Stimulated activated CD8-positive, alpha-beta memory T cell treated with anti-CD3 and anti-CD28 coated beads, Interleukin-7, amount 100 ng/mL, for 24 hours (primary cell): ENCODE measurements around the gene KCNMA1.
"Not testable (repeated sequence)": the region's sequence is repeated elsewhere in the genome, so short reads cannot be mapped to it uniquely, and the experiment has no call there.

Experiments used
- DNase-seq: peaks from one replicate; pipeline ENCODE4 v3.0.0-alpha.2; 2020; ENCODE audit warnings: low read depth

Gene KCNMA1

DNA sequence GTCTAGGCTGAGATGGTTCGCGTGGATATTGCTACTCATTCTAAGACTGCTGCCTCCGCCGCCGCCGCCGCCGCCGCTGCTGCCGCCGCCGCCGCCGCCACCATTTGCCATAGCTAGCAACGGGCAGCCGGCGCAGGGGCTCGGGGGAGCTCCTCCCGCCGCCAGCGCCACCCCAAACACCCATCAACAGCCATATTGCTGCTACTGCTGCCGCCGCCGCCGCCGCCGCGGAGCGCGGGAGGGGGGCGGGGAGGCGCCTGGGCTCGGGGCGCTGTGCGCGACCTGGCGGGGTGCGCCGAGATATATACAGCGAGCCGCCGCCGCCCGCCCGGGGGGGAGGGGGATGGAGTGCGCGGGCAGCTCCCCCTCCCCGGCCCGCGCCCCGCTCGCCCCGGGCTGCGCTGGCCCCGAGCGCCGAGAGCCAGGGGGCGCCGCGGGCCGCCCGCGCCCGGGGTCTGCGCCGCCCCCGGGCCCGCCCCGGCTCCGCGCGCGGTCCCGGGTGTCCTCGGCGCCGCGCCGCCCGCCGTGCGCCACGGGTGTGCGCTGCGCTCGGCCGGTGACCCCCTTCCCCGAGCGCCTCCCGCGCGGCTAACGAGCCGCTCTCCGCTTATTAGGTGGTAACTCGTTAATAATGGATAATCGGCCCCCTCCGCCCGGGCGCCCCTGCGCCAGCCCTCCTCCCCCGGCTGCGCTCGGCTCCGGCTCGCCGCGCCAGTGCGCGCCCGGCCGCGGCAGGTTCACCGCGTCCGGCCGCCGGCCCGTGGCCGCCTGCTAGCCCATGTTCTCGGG lies at the start of gene KCNMA1:
Gene KCNMA1, minus strand, starts transcription at position 277 of the 789 bp plus-strand sequence.
- DNase-seq = no peak

DNA sequence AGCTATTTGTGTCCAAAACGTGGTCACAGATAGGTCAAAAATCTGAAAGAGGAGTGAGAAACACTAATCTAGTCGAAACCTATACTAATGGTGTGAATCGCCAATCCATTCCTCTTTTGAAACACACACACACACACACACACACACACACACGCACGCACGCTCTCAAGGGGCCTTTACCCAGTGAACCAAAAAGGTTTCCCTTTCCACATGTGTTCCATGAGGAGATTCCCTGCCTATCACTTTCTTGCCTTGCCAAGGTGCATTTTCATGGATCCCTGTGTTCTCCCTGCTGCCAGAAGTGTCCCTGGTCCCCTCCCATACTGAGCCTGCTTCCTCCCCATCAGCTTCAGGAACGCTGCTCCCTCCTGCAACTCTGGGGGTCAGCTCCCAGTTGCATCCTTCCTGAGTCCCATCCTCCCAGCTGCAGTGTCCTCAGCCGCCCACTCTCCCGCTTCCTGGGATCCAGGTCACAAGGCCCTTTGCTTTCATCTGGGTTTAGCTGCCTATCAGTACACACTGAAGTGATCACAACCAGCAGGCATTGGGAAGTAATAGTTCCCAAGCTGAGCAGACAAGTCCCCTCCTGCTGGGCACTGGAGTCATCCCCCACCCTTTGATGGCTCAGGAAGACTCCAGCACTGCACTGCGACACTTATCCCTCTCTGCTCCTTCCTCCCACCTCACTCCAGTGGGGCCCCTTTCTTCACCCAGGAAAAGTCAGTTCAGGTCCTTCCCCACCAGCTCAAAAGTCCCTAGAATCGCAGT lies 49.2 kb upstream of the KCNMA1 start:
- no peak for DNase-seq

DNA sequence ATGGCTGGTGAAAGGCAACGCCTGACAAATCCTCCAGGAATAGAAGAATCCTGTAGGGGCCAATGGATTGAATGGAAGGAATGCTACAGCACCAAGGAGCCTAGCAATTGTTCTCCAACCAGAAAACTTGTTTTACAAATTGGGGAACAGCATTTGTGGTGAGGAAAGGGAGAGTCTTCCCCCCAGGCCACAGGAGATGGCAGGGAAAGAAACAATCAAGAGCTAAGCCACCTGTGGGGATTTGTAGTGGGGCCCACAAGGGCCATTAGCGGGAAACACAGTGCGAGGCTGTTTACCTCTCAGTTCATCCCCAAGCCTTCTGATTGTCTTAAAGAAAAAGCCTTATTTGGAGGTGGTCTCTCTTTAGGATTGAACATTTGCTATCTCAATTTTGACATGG lies 48.5 kb upstream of the KCNMA1 start:
- no peak for DNase-seq

DNA sequence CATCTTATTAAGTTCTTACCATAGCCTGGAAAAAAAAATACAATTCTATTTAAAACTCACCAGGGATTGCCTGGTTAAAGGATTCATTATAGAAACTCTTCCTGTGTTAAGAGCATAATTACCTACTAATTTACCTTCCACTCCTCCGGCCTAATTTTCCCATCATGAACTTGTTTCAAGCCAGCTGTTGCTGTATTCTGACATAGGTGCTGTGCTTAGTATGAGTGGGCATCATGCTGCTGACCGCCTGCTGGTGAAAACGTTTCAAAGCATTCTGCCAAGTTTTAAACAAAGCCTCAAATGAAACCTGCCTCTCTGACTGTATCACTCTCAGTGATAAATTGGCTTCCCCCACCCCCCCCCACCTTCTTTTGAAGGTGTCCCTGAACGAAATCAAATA lies 47.8 kb upstream of the KCNMA1 start:
- DNase-seq = no peak

DNA sequence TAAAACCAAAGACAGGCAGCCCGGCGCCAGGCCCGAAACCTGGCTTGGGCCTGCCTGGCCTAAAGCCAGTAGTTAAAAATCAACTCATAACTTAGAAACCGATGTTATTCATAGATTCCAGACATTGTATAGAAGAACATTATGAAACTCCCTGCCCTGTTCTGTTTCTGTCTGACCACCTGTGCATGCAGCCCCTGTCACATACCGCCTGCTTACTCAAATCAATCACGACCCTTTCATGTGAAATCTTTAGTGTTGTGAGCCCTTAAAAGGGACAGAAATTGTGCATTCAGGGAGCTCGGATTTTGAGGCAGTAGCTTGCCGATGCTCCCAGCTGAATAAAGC lies 45.5 kb upstream of the KCNMA1 start:
- not testable (repeated sequence) for DNase-seq

DNA sequence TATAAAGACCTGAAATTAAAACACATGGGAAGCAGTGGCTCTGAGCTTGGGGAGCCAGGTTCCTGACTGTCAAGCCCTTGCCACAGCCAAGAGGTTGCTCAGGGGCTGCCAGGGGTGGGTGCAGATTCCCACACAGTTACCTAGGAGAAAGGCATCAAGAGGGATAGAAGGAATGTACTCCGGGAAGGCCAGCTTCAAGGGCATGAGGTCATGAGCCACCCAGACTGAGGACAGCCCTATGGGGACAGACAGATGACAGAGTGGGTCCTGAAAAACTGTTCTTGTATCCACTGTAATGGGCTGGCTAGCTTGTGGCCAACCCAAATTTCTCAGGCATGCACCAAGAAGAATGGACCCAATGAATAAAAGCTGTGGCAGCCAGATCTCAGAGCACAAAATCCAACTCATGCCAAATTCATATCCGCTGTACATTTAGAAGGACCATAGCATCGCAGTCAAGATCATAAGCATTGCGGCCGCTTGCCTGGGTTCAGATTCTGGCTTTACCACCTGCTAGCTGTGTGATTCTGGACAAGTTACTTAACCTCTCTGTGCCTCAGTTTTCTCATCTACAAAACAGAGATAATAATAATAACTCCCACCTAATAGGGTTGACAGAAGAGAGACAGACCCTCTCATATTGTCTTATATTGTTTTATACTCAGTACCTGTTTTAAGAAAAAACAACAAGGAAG lies 44.9 kb upstream of the KCNMA1 start:
- no peak for DNase-seq

DNA sequence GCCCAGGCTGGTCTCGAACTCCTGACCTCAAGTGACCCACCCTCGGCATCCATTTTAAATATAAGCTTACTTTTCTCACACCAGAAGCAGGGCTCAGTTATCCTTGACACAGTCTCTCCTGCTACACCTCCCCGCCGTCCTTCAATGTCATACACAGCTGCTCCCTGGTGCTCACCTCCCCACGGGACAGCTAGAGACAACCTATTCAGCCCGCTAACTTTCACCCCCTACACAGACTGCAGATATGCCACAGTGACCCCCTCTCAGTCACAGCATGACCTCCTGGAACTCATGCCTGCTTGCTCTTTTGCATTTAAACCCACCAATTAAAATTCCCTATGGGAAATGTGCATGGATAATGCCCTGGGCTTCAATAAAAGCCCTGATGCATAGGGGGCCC lies 44.2 kb upstream of the KCNMA1 start:
- no peak for DNase-seq

DNA sequence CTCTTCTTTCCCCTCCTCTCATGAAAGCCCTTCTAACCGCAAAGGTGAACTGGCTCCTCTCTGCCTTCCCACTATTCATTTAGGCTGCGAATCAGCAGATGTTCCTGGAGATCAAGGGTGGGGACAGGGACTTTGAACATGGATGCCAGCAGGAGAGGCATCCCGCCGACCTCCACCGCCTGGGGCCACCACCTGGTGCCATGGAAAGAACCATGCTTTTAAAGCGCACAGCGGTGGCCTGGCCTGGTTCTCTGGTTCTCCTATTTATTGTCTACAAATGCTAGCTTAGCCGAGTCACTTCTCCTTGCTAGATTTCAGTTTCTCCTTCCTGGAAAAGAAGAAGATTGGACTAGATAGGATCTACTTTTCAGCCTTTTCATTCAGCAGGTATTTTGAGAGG lies 43.2 kb upstream of the KCNMA1 start:
- no peak for DNase-seq

DNA sequence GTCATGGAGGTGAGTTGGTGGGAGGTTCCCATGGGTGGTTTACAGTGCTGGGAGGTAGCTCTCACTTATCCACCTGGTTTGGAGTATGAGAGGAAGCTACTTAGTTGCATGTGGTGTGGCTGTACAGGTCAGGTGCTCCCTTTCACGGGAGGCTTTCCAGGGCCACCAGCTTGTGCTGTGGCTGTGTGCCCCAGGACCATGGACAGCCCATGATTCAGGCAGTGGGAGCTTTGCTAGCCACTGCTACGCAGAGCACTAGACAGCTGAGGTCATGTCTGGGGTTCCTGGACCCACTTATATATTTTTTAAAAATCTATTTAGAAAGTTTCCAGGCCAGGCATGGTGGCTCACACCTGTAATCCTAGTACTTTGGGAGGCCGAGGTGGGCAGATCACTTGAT lies 42.5 kb upstream of the KCNMA1 start:
- DNase-seq = no peak

DNA sequence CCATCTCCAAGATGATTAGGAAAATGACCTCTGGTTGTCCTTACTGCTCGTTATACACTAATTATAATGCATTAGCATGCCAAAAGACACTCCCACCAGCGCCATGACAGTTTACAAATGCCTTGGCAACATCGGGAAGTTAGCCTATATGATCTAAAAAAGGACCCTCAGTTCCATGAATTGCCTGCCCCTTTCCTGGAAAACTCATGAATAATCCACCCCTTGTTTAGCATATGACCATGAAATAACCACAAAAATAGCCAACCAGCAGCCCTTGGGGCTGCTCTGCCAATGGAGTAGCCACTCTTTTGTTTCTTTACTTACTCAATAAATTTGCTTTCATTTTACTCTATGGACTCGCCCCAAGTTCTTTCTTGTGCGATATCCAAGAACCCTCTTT lies 41.6 kb upstream of the KCNMA1 start:
- no peak for DNase-seq

DNA sequence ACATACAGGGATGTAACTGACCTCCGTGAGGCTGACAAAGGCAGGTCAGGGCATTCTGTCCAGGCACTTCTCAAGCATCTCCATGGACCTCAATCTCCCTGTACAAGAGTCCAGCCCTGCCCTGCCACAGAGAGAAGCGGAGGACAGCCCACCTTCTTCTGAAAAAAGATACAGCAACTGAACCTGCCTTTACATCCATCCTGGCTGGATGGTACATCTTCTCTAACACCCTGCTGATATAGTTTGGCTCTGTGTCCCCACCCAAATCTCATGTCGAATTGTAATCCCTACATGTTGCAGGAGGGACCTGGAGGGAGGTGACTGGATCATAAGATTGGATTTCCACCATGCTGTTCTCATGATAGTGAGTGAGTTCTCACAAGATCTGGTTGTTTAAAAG lies 40.5 kb upstream of the KCNMA1 start:
- DNase-seq = no peak

DNA sequence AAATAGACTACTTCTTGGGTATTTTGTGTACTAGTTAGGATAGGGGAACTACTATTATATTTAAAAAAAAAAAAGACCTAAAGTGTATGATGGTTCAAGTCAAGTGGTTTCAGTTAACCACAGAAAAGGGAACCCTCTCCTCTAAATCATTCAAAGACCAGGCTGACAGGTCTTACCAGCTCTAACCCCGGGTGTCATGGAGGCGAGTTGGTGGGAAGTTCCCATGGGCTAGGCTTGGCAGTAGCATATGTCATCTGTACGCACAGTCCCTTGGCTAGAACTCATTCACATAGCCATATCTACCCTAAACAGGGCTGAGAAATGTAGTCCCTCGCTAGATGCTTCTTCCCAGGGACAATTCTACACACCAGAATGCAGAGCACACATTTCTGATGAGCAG lies 37.7 kb upstream of the KCNMA1 start:
- DNase-seq = no peak

DNA sequence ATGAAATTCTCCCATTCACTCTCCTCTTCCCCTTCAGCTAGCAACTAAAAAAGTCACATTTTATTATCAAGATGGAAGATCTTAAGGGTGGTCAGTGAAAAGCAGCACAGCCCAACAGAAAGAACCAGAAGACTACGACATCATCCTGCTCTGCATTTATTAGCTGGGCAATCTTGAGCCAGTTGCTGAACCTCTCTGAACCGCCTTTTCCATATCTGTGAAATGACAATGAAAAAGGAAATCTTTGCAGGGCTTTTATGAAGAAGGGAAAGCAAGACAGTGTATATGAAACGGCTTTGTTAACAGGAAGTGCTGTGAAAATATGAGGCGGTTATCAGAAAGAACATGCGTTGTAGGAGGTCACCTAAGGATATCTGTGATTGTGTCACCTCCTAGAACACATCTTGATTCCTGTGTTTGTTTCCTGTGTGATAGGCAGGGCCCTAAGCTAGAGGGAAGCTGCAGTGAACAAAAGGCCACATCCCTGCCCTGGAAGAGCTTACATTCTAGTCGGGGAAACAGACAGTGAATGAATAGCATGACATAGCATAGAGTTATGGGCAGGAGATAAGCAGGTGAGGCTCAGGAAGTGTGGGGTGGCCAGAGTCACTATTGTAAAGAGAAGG lies 36.0 kb upstream of the KCNMA1 start:
- DNase-seq = no peak

DNA sequence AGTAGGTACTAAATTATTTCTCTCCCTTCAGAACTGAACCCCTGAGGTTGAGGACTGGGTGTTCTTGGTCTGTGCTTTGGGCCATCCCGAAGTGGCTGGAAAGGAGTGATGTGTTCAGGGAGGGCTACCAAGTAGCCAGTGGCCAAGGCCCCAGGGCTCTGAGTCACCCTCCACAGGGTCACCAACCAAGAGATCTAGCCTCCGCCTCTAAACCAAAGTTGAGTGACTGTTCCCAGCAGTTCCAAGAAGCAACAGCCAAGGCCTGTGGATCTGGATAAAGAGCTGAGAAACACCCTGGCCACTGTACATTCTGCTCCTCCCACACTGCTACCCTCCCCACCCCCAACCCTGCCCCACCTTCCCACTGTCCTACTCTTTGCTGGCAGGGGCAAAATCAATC lies 35.5 kb upstream of the KCNMA1 start:
- DNase-seq = no peak

DNA sequence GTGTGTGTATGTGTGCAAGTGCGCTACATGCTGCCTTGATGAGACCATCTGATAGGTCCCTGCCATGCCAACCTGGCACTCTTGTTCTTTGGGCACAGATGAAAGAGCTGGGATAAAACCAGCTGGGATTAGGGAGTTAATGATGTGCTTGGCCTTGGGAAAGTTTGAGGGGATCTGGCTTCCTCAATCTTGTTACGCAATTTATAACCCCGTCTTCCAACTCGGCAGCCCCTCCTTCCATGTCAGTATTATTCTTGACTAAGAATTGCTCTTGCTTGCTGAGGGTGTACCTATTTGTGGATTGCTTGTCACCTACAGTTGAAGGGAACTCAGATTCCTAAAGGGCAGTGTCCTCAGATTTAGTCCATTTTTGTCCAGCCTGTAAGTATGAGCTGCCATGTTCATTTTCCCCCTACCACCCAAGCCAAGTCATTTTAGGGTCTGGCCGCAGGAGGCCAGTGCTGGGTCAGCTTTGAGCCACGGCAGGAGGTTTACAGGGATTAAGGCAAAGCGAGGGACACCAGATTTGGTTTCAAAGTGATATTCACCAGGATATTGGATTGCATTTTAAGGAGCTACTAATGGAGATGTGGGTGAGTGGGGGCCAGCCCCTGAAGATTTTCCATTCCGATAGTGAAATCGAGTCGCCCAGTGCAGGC lies 34.1 kb upstream of the KCNMA1 start:
- no peak for DNase-seq

DNA sequence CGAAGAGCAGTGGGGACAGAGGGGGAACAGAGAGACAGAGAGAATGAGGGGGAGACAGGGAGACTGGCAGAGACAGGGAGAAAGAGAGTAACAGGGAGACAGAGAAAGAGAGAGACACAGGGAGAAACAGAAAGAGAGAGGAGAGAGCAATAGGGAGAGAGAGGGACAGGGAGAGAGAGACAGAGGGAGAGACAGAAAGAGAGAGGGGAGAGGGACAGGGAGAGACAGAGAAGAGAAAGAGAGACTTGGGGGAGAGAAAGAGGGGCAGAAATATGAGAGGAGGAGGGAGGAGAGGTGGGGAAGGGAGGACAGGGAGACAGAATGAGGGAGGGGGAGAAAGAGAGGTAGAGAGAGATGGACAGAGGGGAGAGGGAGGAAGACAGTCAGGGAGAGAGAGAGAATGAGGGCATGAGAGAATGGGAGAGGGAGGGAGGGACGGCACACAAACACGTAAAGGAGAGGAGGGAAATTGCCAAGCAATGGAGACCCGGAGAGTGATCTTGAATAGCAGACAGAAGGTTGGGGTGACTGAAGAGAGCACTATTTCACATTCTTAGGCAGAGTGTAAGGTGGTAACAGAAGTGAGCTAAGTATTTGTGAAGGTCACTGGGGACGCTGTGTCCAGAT lies 33.3 kb upstream of the KCNMA1 start:
- DNase-seq = no peak

DNA sequence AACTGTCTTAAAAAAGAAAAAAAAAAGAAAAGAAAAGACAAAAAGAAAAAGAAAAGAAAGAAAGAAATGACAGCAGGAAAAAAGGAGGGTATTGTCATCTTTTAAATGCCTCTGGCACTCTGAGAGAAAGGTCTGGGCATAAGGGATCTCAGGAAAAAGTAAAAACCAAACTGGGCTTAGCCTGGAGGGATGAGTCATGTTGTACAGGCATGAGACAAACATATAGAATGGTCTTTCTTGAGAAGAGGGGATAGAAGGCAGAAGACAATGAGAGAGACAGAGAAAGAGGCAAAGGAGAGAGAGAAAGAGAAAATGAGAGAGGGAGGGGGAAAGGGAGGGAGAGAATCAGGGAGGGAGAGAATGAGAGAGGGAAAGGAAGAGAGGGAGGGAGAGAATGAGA lies 32.3 kb upstream of the KCNMA1 start:
- DNase-seq = no peak

DNA sequence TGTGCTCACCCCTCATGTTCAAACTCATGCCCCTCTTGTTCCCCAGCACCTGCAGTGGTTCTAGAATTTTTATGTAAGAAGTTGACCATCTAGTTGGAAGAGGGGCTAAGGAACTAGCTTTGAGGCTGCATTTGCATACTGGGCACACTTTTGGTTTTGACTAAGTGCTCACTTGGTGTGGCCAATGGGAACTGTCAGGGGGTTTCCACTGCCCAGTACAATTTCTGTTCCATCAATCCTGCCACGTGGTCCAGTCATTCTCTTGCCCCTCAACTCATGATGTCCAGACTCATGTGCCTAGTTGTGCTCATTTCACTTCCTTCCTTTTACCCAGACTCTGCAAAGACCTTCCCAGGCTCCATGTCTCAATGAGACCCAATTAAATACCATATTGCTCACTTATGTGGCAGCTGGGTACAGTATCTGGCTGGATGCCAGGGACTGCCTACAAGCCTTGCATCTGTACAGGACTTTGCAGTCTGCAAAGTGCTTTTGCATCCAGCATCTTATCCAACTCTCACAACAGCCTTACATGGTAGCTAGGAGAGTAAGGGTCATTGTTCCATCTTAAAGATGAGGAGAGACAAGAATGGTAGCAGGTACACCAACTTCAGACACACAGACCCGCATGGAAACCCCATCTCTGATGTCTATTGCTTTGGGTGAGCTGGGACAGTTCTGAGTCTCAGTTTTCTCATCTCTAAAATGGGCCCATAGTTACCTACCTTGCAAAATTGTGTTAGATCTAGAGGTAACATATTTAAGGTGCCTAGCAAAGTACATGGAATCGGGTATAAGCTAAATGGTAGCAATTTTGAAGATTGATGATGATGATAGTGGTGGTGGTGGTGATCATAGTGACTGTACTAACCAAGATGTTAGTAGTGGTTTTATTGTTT lies 30.1 kb upstream of the KCNMA1 start:
- no peak for DNase-seq

DNA sequence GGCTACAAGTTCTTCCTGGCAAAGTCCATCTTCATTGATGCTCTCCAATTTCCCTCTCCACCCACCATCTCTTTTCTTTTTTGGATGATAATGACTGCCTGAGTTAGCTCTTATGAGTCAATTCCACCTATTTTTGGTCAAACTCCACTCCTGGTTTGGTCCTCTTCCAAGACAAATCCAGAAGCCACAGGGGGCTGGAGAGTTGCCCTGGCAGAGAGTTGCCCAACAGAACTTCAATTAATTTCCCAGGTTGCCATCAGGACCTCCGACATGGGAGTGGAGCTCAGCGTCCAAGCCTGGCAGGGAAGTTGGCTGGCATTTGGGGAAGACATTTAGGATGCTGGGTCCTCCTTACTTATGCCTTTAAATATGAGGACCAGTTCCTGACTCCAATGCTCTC lies 29.2 kb upstream of the KCNMA1 start:
- DNase-seq = no peak

DNA sequence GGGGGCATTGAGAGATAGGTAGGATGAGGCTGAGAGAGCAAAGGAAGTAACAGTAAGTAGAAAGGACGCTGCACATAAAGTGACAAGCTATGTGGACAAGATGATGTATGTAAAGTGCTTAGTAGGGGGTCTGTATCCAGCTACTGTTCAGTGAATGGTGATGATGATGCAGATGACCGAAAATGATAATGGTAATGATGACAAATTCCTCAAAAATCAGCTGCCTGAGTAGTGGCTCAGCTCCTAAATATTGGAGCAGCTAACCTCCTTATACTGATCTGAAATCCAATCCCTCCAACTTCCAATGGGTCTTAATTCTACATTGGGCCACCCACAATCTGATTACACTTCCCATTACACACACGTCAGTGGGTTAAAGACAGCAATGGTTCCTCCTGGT lies 27.1 kb upstream of the KCNMA1 start:
- no peak for DNase-seq

DNA sequence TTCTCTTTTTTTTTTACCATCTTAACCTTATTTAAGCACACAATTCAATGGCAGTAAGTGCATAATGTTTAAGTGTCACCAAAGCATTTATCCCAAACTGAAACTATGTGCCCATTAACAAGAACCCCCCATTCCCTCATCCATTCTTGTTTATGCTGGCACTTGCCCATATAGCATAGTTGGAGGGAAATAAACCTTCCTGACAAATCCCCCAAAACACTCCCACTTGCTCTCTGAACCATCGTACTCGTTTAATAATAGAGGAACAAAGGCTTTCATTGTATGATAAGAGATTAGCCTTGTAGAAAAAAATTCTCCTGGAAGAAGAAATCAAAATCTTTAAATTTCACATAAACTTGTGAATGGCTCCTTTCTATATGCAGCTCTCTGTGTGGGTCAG lies 26.4 kb upstream of the KCNMA1 start:
- DNase-seq = no peak
